Esophagus muscularis mucosa (tissue), 3 donors: ENCODE results near the gene MTRF1.

ENCODE experiments used
- POLR2A ChIP-seq: fragments of 450-650 bp; IDR thresholded peaks from one replicate; pipeline ENCODE4 v1.6.1; 2017; ENCODE audit warnings: antibody characterized with exemption, moderate library complexity, mild to moderate bottlenecking, low read depth
- POLR2AphosphoS5 ChIP-seq, 2 donors: sonication (generic); formaldehyde crosslinking; IDR thresholded peaks; one replicate each; pipeline ENCODE4 v1.6.1; 2017; ENCODE audit warnings: antibody characterized with exemption in 2 of 2
- TF ChIP-seq, protein P1 (sequence below), 3 experiments: fragments of 200-600 bp in 2 of 3; fragments of 450-650 bp in 1 of 3; sonication (generic) in 2 of 3; IDR thresholded peaks; one replicate each; pipeline ENCODE4 v1.5.1; 2017 to 2019; ENCODE audit warnings: antibody characterized with exemption in 3 of 3, mild to moderate bottlenecking in 2 of 3, moderate library complexity in 1 of 3

DNA sequence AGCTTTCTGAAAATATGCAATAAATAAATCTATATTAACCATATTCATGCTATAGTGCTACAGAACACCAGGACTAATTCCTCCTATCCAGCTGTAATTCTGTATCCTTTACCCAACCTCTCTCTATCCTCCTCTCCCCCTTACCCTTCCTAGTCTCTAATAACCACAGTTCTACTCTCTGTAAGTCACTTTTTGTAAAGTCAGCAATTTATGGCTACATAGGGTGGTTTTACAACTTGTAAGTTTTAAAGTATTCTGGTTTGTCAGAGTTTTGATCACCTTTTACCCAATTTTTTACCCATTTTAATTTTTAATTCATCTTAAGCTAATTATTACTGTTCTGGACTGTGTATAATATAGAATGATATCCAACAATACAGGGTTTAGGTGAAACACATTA lies 34.0 kb downstream of the MTRF1 start:
- TF ChIP-seq, protein P1, sequence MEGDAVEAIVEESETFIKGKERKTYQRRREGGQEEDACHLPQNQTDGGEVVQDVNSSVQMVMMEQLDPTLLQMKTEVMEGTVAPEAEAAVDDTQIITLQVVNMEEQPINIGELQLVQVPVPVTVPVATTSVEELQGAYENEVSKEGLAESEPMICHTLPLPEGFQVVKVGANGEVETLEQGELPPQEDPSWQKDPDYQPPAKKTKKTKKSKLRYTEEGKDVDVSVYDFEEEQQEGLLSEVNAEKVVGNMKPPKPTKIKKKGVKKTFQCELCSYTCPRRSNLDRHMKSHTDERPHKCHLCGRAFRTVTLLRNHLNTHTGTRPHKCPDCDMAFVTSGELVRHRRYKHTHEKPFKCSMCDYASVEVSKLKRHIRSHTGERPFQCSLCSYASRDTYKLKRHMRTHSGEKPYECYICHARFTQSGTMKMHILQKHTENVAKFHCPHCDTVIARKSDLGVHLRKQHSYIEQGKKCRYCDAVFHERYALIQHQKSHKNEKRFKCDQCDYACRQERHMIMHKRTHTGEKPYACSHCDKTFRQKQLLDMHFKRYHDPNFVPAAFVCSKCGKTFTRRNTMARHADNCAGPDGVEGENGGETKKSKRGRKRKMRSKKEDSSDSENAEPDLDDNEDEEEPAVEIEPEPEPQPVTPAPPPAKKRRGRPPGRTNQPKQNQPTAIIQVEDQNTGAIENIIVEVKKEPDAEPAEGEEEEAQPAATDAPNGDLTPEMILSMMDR (IDR thresholded peaks at IDR 0.05) = no peak
- TF ChIP-seq POLR2A = no peak
- TF ChIP-seq POLR2AphosphoS5 (IDR thresholded peaks at IDR 0.05) = no peak
